KG1 (cell line): ENCODE results near the gene GRIK1.
"Not testable (repeated sequence)": the region's sequence is repeated elsewhere in the genome, so short reads cannot be mapped to it uniquely, and the experiment has no call there.

ENCODE experiments used
- DNase-seq: peaks from one replicate; lab custom pipeline; 2025; lab: John Stamatoyannopoulos, UW

GRIK1 gene

DNA sequence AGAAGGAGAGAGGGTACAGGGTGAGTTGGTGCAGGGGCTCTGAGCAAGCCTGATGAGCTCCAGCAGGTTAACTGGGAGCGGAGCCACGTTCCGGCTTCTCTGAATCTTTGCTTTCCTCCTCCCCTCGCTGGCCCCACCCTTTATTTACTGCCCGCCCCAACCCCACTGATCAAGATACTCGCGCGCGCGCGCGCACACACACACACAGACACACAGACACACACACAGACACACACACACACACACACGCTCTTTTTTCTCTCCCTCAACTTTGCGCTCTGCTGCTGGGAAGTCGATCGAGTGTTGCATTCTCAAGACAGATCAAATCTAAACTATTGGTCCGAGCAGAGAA, at the start of gene GRIK1:
GRIK1 (minus strand) TSS at position 73 of the 352 bp plus-strand sequence.
- no peak for DNase-seq

DNA sequence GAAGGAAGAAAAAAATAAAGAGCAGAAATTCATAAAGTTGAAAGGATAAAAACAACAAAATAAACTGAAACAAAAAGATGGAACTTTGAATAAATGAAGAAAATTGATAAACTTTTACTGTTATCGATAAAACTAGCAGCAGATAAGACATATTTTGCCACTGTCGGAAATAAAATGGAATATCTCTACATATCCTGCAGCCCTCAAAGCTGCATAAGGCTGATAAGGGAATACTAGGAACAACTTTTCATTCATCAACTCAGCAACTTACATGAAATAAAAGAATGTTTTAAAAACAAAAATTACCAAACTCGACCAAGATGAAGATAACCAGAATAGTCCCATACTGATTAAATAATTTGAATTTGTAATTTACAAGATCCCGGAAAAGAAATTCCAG, 48.0 kb upstream of the GRIK1 start:
- DNase-seq: no peak

DNA sequence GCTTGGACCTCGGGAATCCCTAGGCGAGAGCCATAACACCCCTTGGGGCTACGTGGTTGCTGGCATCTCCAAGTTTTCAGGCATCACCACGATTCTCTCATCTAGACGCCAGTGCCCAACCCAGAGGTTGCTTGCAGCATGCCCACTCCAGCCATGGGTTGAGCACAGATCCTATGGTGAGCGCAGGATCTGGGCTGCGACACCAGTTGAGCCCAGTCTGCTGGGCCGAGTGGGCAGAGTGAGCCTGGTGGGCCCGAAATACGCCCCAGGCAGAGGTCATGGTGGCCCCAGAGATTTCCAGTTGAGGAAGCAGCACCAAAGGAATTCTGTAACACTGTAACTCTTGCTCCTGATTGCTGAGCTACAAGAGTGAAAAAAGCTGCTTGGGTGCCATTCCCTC, 46.1 kb upstream of the GRIK1 start:
- no peak for DNase-seq

DNA sequence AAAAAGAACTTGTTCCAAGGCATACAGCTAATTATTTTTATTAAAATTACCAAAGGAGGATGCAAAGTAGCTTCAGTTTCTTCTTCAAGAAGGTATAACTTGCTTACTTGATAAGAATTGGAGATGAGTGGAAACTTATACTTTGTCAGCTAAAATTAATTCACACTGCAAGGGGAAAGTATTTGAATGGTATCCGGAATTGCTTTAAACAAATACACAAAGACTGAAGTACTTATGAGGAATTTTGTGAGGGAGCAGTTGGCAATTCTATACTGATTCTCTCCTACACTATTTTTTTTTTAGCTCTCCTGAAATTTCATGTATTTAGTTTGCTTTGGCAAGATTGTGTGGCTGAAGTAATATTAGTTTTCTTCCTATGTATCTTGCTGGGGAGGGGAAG, 39.2 kb upstream of the GRIK1 start:
- no peak for DNase-seq

DNA sequence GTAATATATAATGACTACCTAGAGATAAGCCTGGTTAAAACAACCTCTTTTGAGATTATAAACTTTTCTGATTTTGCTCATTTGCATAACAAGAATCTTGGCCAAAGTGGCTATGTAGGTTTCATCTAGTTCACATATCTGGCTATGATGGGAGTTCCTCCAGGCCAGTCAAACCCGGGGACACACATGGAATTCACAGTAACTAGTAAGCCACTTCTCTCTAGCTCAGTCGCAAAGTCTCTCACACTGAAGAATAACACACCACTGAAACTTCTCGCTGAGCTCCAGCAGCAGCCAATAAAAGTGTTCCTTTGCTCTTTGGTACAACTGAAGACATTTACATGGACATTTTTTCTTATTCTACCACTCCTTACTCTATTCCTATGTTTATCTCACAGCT, 36.0 kb upstream of the GRIK1 start:
- DNase-seq: no peak

DNA sequence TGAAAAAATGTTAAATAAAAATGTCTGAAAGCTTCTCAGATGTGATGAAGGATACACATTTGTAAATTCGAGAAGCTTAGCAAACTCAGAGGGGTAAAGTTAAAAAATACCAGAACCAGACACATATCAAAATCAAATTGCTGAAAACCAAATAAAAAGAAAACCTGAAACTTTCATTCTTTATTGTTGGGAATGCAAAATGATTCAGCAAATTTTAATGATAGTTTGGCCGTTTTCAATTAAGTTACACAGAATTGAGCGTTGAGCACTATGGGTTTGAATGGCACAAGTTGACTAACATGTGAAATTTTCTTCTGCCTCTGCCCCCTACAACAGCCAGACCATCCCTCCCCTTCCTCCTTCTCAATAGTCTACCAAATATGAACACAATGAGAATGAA, 33.5 kb upstream of the GRIK1 start:
- DNase-seq: no peak

DNA sequence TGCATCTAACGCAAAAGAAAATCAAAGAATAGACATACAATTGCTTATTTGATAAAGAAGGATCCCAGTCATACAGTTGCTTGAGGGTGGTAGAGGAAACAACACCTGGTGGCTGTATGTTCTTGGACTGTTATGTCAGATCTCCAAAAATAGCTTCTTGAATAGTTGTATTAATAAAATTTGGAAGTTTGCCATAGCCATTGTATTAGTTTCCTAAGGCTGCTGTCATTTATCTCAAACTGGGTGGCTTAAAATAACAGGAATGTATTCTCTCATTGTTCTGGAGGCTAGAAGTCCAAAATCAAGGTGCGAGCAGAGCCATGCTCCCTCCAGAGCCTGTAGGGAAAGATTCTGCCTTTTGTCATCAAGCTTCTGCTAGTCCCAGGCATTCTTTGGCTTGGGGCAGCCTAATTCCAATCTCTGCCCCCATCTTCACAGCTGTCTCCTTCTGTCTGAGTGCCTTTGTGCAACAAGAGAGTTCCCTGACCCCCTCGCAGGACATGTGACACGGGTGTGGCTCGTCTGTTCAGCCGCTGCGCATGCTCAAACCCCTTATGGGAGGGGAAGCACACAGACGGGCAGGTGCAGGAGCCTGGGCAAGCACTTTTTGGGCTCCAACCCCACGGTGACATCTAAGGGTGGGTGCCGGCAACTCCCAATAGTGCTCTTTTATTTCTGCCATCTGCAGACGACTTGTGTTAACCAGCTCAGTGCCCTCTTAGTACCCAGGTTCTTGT, 21.7 kb upstream of the GRIK1 start:
- DNase-seq: no peak

DNA sequence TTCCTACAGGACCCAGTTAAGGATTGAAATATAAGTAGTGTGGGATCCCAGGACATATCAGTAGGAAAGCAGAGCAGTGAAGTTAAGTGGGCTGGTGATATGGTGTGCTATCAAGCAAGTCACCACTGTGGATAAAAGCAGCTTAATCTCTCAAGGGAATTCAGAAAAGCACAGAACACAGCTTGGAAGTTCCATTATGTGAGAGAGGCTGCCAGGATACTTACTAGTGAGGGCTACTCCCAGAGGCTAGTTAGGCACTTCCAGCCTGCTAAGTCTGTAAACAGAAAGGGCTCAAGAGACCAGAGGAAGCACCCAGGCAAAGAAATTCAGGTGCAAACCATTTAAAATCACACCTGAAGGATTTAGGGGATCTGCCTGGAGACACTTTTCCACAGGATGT, 18.8 kb upstream of the GRIK1 start:
- no peak for DNase-seq

DNA sequence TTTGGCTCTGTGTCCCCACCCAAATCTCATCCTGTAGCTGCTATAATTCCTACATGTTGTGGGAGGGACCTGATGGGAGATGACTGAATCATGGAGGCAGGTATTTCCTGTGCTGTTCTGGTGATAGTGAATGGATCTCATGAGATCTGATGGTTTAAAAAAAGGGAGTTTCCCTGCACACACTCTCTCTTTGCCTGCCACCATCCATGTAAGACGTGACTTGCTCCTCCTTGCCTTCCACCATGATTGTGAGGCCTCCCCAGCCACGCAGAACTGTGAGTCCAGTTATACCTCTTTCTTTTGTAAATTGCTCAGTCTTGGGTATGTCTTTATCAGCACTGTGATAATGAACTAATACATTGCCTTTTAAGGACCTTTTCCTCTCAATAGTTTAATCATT, 18.2 kb upstream of the GRIK1 start:
- DNase-seq: not testable (repeated sequence)

DNA sequence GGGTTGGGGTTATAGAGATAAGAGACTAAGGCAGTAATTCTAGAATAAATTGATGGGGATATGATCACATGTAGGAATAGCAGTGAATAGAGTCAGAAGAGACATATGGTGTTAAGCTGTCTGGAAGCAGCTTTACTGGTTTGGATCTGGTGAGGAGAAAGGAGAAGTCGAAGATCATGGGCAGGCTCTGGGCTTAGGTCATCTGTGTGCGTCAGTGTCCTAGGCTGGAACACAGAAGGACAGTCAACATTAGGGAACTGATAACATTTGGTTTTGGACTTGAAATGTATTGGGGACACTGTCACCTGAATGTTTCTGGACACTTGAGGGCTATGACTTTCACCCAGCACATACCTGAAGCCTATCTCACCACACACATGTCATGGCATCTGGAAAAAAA, 13.9 kb upstream of the GRIK1 start:
- DNase-seq: no peak

DNA sequence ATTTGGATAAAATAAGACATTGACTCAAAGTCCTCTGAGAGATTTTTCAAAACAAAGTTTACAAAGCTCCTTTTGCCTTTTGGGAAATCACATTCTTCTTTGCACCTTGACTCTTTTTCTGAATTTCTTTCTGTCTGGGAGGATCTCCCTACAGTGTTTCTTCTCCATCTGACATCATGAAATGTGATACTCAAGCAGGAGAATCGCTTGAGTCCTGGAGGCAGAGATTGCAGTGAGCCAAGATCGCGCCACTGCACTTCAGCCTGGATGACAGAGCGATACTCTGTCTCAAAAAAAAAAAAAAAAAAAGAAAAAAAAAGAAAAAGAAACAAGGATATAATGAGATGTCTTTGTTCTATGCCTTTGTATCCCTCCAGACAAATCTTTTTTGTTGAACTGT, 13.3 kb upstream of the GRIK1 start:
- DNase-seq: no peak

DNA sequence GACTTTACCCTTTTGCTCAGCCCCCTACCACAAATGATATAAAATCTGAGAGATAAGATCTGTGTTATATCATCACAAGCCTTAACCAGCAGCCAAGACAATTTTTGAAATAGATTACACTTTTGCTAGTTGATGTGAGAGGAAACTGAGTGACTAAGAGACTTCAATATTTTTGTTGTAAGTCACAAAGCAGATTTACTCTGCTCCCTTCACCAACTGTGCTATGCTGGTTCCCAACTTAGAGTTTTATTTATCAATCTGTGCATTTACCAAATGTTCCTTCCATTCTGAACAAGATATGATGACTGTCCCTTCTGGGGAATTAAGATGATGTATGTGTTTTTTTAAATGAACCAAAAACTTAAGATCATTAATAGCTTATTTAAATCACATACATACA, 12.1 kb upstream of the GRIK1 start:
- no peak for DNase-seq

DNA sequence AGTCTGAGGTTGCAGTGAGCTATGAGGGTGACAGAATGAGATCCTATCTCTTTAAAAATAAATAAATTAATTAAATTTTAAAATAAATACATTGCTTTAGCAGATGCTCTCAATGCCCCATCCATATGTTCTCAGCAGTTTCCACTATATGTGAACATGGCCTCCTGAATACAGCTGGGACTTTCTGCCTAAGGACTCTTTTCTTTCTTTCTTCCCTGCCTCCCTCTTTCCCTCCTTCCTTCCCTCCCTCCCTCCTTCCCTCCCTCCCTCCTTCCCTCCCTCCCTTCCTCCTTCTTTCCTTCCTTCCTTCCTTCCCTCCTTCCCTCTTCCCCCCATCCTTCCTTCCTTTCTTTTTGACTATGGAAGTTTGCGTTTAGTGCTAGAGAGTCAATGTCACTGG, 10.2 kb upstream of the GRIK1 start:
- DNase-seq: no peak

DNA sequence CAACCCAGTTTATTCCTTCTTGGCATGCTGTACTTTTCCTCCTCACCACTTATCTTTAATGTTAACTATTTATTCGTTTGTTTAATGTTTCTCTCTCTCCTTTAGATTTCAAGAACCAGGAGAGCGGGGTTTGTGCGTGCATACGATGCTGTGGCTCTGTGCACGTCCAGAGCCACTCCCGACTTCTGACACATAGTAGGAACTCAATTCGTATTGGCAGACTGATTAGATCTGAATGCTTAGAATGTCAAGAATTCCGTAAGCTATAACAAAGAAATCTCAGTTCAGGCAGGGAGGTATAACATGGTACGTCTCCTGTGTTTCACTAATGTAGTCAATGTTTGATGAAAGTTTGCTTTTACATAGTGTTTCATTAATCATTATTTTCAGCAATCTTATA, 7.3 kb upstream of the GRIK1 start:
- no peak for DNase-seq

DNA sequence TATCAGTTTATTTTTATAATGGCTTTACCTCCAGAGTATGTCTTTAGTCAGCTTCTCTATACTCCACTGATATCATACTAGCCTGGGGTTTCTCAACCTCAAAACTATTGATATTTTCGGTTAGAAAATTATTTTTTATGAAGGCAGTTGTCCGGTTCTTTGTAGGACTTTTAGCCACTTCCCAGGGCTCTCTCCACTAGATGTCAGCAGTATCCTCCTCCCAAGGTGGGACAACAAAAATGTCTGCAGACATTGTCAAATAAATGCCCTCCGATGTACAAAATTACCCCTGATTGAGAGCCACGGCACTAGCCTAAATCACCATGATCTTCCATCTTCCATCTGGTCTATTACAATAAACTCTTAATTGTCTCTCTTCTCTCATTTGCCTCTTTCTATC, 4.1 kb upstream of the GRIK1 start:
- no peak for DNase-seq

DNA sequence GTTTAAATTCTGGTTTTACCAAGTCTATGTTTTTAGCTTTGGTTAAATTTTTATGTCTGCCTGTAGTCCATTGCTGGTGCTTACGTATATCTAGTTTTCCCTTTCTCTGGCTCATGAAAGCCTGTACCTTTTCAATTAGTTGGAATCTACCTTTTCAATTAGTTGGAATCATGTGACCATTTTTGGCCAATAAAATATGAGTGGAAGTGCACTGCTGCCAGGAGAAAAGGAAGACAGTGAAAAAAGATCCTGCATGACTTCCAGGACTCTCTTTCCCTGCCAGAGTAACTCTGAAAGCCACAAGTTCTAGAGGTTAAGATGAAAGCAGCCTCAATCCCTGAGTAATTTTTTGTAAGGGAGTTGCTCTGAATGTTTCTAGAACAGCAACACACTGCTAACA, 2.2 kb upstream of the GRIK1 start:
- DNase-seq: no peak

DNA sequence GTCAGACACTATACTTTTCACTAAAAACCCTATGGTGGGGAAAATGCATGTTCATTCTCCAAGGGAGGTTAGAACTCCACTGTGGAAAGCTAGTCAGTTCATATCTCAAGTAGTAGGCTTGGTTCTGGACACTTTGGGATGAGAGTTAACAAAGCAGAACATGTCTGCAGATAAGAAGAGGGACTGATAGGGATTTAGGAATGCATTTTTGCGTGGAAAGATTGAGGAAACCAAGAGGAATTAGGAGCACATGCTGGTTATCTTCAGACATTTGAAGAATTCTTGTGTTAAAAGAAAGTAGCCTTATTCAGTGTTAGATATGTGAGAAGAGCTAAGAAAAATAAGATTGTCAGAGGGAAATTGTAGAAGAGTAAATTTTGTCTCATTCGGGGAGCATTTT, 1.2 kb upstream of the GRIK1 start:
- DNase-seq: no peak

DNA sequence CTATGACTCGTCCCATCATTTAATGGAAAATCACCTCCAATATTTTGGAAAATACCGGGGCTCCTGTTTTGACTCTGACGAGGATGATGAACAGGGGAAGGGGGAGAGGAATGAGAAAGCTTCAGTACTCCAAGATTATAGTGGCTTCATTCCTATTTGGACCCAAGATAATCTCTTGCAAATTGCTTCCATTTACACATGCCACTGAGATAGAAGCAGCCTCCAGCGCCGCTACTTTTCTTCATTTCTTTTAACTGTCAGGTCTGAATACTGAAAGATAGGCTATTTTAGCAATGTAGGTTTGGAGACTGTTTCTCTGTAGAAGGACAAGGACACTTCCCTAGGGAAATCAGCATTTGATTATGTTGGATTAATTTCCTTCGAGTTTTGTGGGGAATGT, 565 bp upstream of the GRIK1 start:
- no peak for DNase-seq

DNA sequence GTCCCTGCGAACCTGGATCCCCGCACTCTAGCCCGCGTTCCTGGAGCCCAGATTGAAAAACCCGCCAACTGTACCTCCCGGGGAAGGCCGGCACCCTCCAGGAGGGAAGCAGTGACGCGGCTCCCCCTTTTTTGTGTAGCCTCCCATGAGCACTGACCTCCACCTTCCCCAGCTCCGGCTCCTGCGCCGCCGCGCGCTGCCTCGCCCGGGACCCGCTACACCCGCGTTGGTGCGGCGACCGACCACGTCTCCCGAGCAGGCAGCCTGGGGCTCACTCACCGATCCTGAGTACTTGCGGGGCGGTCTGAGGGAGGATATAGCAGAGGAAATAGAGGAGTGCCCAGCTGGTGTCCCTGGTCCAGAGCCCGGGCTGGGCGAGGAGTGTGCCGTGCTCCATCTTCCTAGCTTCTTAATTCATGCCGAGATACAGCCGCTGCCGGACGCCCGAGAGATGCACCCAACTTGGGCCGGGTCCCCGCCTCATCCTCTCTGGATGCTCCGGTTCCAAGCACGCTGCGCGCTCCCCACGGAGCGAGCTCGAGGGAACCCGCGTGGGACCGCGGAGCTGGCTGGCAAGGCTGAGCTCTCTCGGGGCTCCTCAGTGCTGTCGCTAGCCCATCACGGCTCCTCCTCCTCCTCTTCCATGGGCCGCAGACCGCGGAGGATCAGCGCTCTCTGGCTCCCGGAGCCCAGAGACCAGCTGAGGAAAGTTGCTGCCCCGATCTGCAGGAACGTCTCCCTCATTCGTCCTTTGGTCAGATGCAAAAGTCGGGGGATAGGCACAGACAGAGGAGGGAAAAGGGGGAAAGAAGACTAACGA, 482 bp downstream of the GRIK1 start:
- DNase-seq: no peak

DNA sequence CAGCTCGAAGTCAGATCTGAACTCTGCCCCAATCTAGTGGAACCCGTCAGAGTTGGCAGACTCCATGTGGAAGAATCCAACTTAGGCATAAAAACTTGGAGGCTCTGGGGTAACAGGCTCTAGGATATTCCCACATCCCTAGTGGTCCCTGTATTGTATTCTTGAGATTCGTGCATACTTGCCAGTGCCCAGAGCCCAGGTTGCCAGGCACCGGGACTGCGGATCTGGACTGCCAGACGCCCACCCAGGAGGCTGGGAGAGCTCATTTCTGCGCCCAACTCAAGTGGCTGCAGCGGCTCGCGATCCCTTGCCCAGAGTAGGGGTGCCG, 1.1 kb downstream of the GRIK1 start:
- DNase-seq: no peak

DNA sequence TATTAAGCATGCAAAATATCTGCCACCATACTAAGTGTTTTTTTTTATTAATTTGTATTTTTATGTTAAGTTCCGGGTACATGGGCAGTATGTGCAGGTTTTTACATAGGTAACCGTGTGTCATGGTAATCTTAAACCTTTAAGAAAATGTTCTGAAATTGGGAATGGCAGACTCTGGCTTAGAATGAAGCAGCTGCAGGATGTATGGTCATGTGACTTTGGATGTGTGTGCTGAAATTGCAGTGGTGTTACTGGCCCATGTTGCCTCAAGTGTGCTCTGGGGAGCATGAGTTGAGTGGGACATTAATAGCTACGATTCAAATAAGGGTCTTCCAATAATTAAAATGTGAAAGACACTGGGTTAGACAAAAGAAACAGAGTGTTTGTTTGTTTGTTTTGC, 6.7 kb downstream of the GRIK1 start:
- DNase-seq: no peak

DNA sequence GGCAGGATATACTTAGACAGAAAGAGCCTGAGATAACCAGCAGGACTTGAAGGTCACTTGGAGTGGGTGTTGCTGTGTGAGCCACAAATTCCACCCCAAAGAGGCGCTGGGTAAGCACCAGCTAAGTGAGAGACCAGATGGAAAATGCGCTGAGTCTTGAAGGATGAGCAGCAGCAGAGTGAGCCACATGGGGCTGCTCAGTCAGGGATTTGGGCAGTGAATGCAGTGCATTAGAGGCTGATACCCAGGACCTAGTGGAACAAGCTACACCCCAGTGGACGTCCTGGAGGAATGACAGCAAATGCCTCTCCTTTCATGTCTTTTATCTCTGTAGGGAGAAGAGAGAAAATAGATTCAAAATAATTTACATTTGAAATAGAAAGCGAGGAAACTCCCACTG, 11.3 kb downstream of the GRIK1 start:
- DNase-seq: no peak

DNA sequence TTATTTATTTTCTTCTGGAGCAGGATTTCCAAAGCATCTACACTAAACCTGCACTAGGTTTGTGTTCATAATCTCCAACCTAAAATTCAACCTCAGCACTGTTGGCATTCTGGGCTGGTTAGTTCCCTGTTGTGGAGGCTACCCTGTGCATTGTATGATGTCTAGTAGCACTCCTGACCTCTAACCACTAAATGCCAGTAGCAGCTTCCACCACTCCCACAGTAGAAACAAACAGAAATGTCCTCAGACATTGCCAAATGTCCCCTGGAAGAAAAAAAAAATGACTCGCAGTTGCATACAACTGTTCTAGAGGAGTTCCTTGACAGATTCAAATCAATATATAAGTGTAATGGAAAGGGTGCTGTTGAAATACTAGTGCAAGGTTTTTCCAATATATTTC, 18.9 kb downstream of the GRIK1 start:
- no peak for DNase-seq

DNA sequence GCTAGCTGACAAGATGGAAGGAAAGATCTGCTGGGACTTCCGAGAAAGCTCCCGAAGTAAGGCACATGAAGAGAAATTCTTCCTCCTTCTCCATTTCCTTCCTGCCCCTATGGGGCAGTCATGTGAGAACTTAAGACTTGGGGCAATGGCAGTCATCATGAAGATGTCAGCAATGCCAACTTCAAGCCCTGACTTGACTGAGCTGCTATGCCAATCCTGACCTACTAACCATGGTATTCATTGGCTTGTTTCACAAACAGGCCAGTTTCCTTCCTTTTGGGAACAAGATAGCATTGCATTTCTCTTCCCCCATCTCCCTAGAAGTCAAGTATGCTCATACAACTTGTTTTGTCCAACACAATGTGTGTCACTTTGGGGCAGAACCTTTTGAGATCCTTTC, 25.5 kb downstream of the GRIK1 start:
- no peak for DNase-seq
